Neural cell (in vitro differentiated cells): Measurements from ENCODE around the gene UHRF1. TPM values are rescaled to one million over a fixed set of nuclear protein-coding genes. Genes with fewer than 3 reads are reported as not detected.

ENCODE experiments used
- H2AFZ ChIP-seq: fragments of 200-600, 300-800 bp; sonication (generic), shearing (Covaris generic); 2 replicates; pipeline ENCODE4 v1.6.0; 2014; ENCODE audit warnings: low read depth, mild to moderate bottlenecking, antibody characterized with exemption, low read length, moderate library complexity
- H3F3A ChIP-seq: fragments of 200-600 bp; shearing (Covaris generic); 2 replicates; pipeline ENCODE4 v1.6.1; 2016; ENCODE audit warnings: mild to moderate bottlenecking, moderate library complexity, mixed read lengths, antibody characterized with exemption, low read length; ENCODE audit not compliant: insufficient read depth, poor library complexity, severe bottlenecking
- H3K27ac ChIP-seq: fragments of 200-600, 300-800 bp; sonication (generic), shearing (Covaris generic); 2 replicates; pipeline ENCODE4 v1.5.1; 2014; ENCODE audit warnings: mild to moderate bottlenecking, low read length, moderate library complexity
- H3K27me3 ChIP-seq: fragments of 300-800, 200-600 bp; sonication (generic), shearing (Covaris generic); 2 replicates; pipeline ENCODE4 v1.6.0; 2014; ENCODE audit warnings: mild to moderate bottlenecking, low read depth, low read length, moderate library complexity; ENCODE audit not compliant: insufficient read depth
- H3K36me3 ChIP-seq: fragments of 300-800, 200-600 bp; sonication (generic), shearing (Covaris generic); 2 replicates; pipeline ENCODE4 v1.5.1; 2014; ENCODE audit warnings: mild to moderate bottlenecking, antibody characterized with exemption, low read length, moderate library complexity; ENCODE audit not compliant: insufficient read depth
- H3K4me2 ChIP-seq: fragments of 300-800, 200-600 bp; sonication (generic), shearing (Covaris generic); 2 replicates; pipeline ENCODE4 v1.6.0; 2014; ENCODE audit warnings: mild to moderate bottlenecking, low read length
- H3K4me3 ChIP-seq: fragments of 300-800, 200-600 bp; sonication (generic), shearing (Covaris generic); 2 replicates; pipeline ENCODE4 v1.5.1; 2014; ENCODE audit warnings: mild to moderate bottlenecking, low read length, moderate library complexity
- H3K79me2 ChIP-seq: fragments of 200-600 bp; shearing (Covaris generic); replicated peaks from 2 replicates; pipeline ENCODE4 v1.6.0; 2014; ENCODE audit warnings: mild to moderate bottlenecking, low read length, moderate library complexity; ENCODE audit not compliant: insufficient read depth
- H3K9ac ChIP-seq: fragments of 300-800, 200-600 bp; sonication (generic), shearing (Covaris generic); 2 replicates; pipeline ENCODE4 v1.6.1; 2016; ENCODE audit warnings: mild to moderate bottlenecking, low read length, mixed read lengths
- H3K9me2 ChIP-seq: fragments of 200-600 bp; shearing (Covaris generic); 2 replicates; pipeline ENCODE4 v1.6.1; 2016; ENCODE audit warnings: mild to moderate bottlenecking, low read length, mixed read lengths; ENCODE audit not compliant: insufficient read depth
- H3K9me3 ChIP-seq: fragments of 200-600, 300-800 bp; sonication (generic), shearing (Covaris generic); 2 replicates; pipeline ENCODE4 v1.6.1; 2016; ENCODE audit warnings: mild to moderate bottlenecking, mixed run types, low read length, moderate library complexity, mixed read lengths
- H4K20me1 ChIP-seq: fragments of 200-600 bp; shearing (Covaris generic); 2 replicates; pipeline ENCODE4 v1.6.1; 2016; ENCODE audit warnings: mild to moderate bottlenecking, mixed run types; ENCODE audit not compliant: insufficient read depth
- CTCF ChIP-seq: fragments of 450-650 bp; IDR thresholded peaks from 2 replicates; pipeline ENCODE4 v1.5.1; 2014; ENCODE audit warnings: antibody characterized with exemption, mild to moderate bottlenecking, moderate library complexity; ENCODE audit not compliant: poor library complexity, severe bottlenecking
- EP300 ChIP-seq: fragments of 450-650 bp; conservative IDR thresholded peaks from 2 replicates; pipeline ENCODE4 v1.6.1; 2014; ENCODE audit warnings: antibody characterized with exemption, mild to moderate bottlenecking, moderate library complexity; ENCODE audit not compliant: poor library complexity, severe bottlenecking
- EZH2 ChIP-seq: fragments of 200-600, 300-800 bp; shearing (Covaris generic), sonication (generic); IDR thresholded peaks from 2 replicates; pipeline ENCODE4 v1.6.1; 2014; ENCODE audit warnings: antibody characterized with exemption, low read length, borderline replicate concordance, mild to moderate bottlenecking; ENCODE audit not compliant: insufficient read depth, poor library complexity, severe bottlenecking
- MXI1 ChIP-seq: fragments of 450-650 bp; conservative IDR thresholded peaks from 2 replicates; pipeline ENCODE4 v1.6.1; 2014; ENCODE audit warnings: antibody characterized with exemption, mild to moderate bottlenecking; ENCODE audit not compliant: poor library complexity, severe bottlenecking
- POLR2AphosphoS5 ChIP-seq: IDR thresholded peaks from 2 replicates; pipeline ENCODE4 v1.6.1; 2012
- RAD21 ChIP-seq: fragments of 450-650 bp; conservative IDR thresholded peaks from 2 replicates; pipeline ENCODE4 v1.6.1; 2014; ENCODE audit warnings: antibody characterized with exemption, mild to moderate bottlenecking, moderate library complexity
- REST ChIP-seq: IDR thresholded peaks from 2 replicates; pipeline ENCODE4 v1.6.1; 2012; ENCODE audit warnings: borderline replicate concordance
- SMC3 ChIP-seq: fragments of 450-650 bp; conservative IDR thresholded peaks from 2 replicates; pipeline ENCODE4 v1.6.1; 2014; ENCODE audit warnings: antibody characterized with exemption, mild to moderate bottlenecking, moderate library complexity; ENCODE audit not compliant: poor library complexity
- TAF1 ChIP-seq: IDR thresholded peaks from 2 replicates; pipeline ENCODE4 v1.6.1; 2012; ENCODE audit warnings: low read depth
- polyA plus RNA-seq: library from polyadenylated mRNA; depleted of rRNA; stranded (reverse); fragments of >200 nt; gene quantifications from 2 replicates; pipeline ENCODE4 v1.2.3, GENCODE V29; 2014

UHRF1 gene
- polyA plus RNA-seq, 1 donor from 2014 or later = 3.0 TPM

DNA sequence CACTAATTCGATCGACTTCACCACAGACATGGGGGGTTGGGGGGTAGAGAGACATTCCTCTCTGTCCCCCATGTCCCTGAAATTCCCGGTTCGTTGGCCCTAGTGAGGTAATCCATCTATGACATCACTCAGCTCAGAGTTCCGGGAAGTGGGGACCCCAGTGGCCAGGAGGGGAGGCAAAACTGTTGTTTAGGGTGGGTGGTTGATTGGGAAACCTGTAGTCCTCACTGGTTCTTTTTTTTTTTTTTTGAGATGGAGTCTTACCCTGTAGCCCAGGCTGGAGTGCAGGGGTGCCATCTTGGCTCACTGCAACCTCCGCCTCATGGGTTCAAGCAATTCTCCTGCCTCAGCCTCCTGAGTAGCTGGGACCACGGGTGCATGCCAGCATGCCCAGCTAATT is 6.5 kb upstream of the UHRF1 start, which contains the start of gene ARRDC5:
Gene ARRDC5, minus strand, starts transcription at position 101 of the 400 bp plus-strand sequence. Its CDS starts 71 bp downstream, at position 30.
- Histone ChIP-seq H3K9me3 (no peaks in the 10 kb centered on the region), H3K4me2 (no peak within 1 kb of the TSS), H3K79me2 (no peaks in the 10 kb centered on the region), H2AFZ (no peak within 1 kb of the TSS), H3K9me2 (no peaks in the 10 kb centered on the region), H3K27me3 (no peaks in the 10 kb centered on the region), H3K27ac (no peak within 1 kb of the TSS), H3K9ac (no peak within 1 kb of the TSS), H3K36me3 (no peaks in the 10 kb centered on the region), H3F3A (no peaks in the 10 kb centered on the region), H3K4me3 (no peak within 1 kb of the TSS), H4K20me1 (no peaks in the 10 kb centered on the region)
- TF ChIP-seq TAF1 (no peak), REST (no peak), RAD21 (no peak), POLR2AphosphoS5 (no peak), SMC3 (no peak), CTCF (no peak), EZH2 (no peak), MXI1 (no peak), EP300 (no peak)

DNA sequence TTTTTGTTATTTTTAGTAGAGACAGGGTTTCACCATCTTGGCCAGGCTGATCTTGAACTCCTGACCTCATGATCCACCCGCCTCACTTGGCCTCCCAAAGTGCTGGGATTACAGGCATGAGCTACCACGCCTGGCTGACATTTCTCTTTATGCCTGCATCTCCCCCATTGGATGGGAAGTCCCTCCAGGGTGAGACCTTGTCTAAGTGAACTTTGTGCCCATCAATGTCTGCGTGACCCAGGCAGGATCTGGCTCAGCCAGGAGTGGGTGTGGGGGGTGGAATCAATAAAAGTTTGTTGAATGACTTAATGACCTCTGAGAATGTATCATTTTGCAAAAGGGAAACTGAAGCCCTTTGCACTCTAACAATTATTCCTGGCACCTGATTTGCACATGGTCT is 4.8 kb upstream of the UHRF1 start:
- H3K9ac ChIP-seq = no peak overlapping the region
- H4K20me1 ChIP-seq = no peaks in the 10 kb centered on the region
- H3K9me2 ChIP-seq = no peaks in the 10 kb centered on the region
- H3K4me2 ChIP-seq = no peak overlapping the region
- H3K27ac ChIP-seq = no peak overlapping the region
- TF ChIP-seq SMC3 = no peak
- no peak for TF ChIP-seq EZH2
- TF ChIP-seq CTCF = no peak
- TF ChIP-seq TAF1 = no peak
- TF ChIP-seq MXI1 = no peak
- no peak for TF ChIP-seq POLR2AphosphoS5
- TF ChIP-seq RAD21 = no peak
- no peak for TF ChIP-seq REST
- no peak for TF ChIP-seq EP300
- H3K36me3 ChIP-seq = no peaks in the 10 kb centered on the region
- no peaks in the 10 kb centered on the region for H3K79me2 ChIP-seq
- H2AFZ ChIP-seq = no peak overlapping the region
- H3K4me3 ChIP-seq = no peak overlapping the region
- H3K9me3 ChIP-seq = no peaks in the 10 kb centered on the region
- H3K27me3 ChIP-seq = peaks cover 2% of the 10 kb centered on the region
- H3F3A ChIP-seq = no peaks in the 10 kb centered on the region
